GM10266 (cell line): ENCODE data around the gene CDH10.

Experiments
- DNase-seq: peaks from one replicate; pipeline ENCODE4 v3.0.0; 2012; ENCODE audit errors: extremely low spot score
- CTCF ChIP-seq: IDR thresholded peaks from 2 replicates; pipeline ENCODE4 v1.5.1; 2012; ENCODE audit warnings: mild to moderate bottlenecking, low read depth; ENCODE audit not compliant: control insufficient read depth, insufficient read depth; ENCODE audit errors: missing control alignments

CDH10 gene

GRCh38 chr5:24477958-24478357 is 166.8 kb downstream of the CDH10 start:
- no peak for DNase-seq
- no peak for TF ChIP-seq CTCF

GRCh38 chr5:24475101-24475500 is 169.7 kb downstream of the CDH10 start:
- TF ChIP-seq CTCF, result no peak
- no peak for DNase-seq

GRCh38 chr5:24474685-24475084 is 170.1 kb downstream of the CDH10 start:
- DNase-seq, result no peak
- TF ChIP-seq CTCF, result no peak

- DNase-seq, result no peak
- no peak for TF ChIP-seq CTCF
These were observed 172.3 kb downstream of the CDH10 start for GRCh38 chr5:24472518-24472917.

- DNase-seq, result no peak
These were observed 200.4 kb downstream of the CDH10 start for GRCh38 chr5:24444414-24444813.

GRCh38 chr5:24439465-24439864 is 205.3 kb downstream of the CDH10 start:
- no peak for DNase-seq
- no peak for TF ChIP-seq CTCF

More at GRCh38 chr5:24444414-24444813, 200.4 kb downstream of the CDH10 start:
- no peak for TF ChIP-seq CTCF
